Left lung (tissue), 10 donors: ENCODE measurements around the gene BCL7A. TPM values are rescaled to one million over a fixed set of nuclear protein-coding genes. Genes with fewer than 3 reads are reported as not detected.
A peak's percentile ranks its signal among the peaks of the same experiment; 100 is the strongest.

Source experiments
- ATAC-seq: fragments of 200-7000 bp; cut with Tn5 transposase; one replicate; pipeline ENCODE4 v1.9.1; 2020; ENCODE audit warnings: moderate library complexity
- DNase-seq, 4 donors: peaks; one replicate each; pipeline ENCODE4 v3.0.0-alpha.2; 2013 to 2020
- H3K27ac ChIP-seq, 2 donors: fragments of 200-600 bp; sonication (generic) in 1 of 2; one replicate each; pipeline versions ENCODE4 v1.5.0 to v1.8.0; 2020 to 2021
- H3K27me3 ChIP-seq, 2 donors: fragments of 200-600 bp; sonication (generic) in 1 of 2; one replicate each; pipeline versions ENCODE4 v1.5.0 to v1.8.0; 2020 to 2021
- H3K36me3 ChIP-seq, 2 donors: fragments of 200-600 bp; sonication (generic) in 1 of 2; one replicate each; pipeline versions ENCODE4 v1.5.0 to v1.8.0; 2020 to 2021
- H3K4me1 ChIP-seq, 2 donors: fragments of 200-600 bp; one replicate each; pipeline ENCODE4 v1.8.0; 2021
- H3K4me3 ChIP-seq, 2 donors: fragments of 200-600 bp; sonication (generic) in 1 of 2; one replicate each; pipeline versions ENCODE4 v1.5.0 to v1.8.0; 2020 to 2021; ENCODE audit warnings: mild to moderate bottlenecking in 1 of 2
- H3K9me3 ChIP-seq, 2 donors: fragments of 200-600 bp; sonication (generic) in 1 of 2; one replicate each; pipeline versions ENCODE4 v1.5.0 to v1.8.0; 2020 to 2021
- intact Hi-C, 2 donors: fragments of 100-400 bp; cut with DNase I; formaldehyde crosslinking; loops; one replicate each; pipeline versions ENCODE4 v1.11.2 to v1.14.2; 2022
- polyA plus RNA-seq, 6 donors: library from polyadenylated mRNA; unstranded; fragments of 120-200 nt; gene quantifications; one replicate each; pipeline ENCODE4 v1.2.1, GENCODE V29; 2013; ENCODE audit not compliant: insufficient read length in 6 of 6
- total RNA-seq, 2 donors: library from RNA; stranded (reverse); fragmentation: NEBNext Ultra II Directional; extraction: Animal tissue kit (Norgen Biotek cat#: 25700); gene quantifications; one replicate each; pipeline ENCODE4 v1.2.1, GENCODE V29; 2021
- TF ChIP-seq, protein P1 (sequence below), 2 donors: fragments of 200-600 bp; sonication (generic) in 1 of 2; IDR thresholded peaks; one replicate each; pipeline versions ENCODE4 v1.5.0 to v1.8.0; 2021; ENCODE audit warnings: antibody characterized with exemption in 2 of 2
- donor health status: DM: no; HTN: yes; CAD: no.
- donor health status: DM: no; HTN: no; CAD: no.

The BCL7A gene
- total and polyA plus RNA-seq, 8 donors, result 7.0 to 18.4 (median 16.8) TPM

DNA sequence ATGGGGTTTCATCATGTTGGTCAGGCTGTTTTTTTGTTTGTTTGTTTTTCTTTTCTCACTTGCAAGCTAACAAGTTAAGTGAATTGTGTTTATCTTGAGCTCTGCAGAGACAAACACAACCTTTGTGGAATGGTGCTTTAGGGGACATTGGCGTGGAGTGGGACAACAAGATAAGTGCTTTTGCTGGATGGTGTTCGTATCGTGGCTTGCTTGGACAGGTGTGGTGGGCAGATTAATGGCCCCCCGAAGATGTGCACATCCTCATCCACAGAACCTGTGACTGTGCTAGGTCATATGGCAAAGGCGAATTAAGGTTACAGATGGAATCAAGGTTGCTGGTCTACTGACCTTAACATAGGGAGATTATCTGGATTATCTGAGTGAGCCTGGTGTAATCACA lies 63.9 kb downstream of the BCL7A start:
- Histone ChIP-seq H3K36me3 (peaks cover 0 to 41% of the 10 kb centered on the region in 2 donors), H3K27ac (no peak overlapping the region), H3K9me3 (no peaks in the 10 kb centered on the region), H3K27me3 (no peaks in the 10 kb centered on the region), H3K4me1 (peaks cover 33 to 82% of the 10 kb centered on the region in 2 donors), H3K4me3 (no peak overlapping the region)
- ATAC-seq (no peak), DNase-seq (no peak)
- TF ChIP-seq, protein P1, sequence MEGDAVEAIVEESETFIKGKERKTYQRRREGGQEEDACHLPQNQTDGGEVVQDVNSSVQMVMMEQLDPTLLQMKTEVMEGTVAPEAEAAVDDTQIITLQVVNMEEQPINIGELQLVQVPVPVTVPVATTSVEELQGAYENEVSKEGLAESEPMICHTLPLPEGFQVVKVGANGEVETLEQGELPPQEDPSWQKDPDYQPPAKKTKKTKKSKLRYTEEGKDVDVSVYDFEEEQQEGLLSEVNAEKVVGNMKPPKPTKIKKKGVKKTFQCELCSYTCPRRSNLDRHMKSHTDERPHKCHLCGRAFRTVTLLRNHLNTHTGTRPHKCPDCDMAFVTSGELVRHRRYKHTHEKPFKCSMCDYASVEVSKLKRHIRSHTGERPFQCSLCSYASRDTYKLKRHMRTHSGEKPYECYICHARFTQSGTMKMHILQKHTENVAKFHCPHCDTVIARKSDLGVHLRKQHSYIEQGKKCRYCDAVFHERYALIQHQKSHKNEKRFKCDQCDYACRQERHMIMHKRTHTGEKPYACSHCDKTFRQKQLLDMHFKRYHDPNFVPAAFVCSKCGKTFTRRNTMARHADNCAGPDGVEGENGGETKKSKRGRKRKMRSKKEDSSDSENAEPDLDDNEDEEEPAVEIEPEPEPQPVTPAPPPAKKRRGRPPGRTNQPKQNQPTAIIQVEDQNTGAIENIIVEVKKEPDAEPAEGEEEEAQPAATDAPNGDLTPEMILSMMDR (IDR thresholded peaks at IDR 0.05), result no peak
- intact Hi-C loops, result no loop called here

DNA sequence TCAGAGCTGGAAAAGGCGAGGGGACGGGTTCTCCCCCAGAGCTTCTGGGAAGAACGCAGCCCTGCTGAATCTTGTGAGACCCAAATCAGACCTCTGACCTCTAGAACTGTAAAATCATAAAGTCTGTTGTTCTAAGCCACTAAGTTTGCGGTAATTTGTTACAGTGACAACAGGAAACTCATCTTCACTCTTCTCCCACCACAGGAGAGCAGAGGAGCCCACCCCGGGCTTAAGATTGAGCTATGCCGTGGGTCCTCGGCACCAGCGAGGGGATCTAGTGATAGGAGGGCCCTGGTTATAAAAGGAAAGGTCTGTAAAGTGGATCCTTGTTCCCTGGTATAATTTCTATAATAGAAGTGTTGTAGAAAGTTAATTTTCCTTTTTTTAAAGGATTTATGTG lies 64.4 kb downstream of the BCL7A start:
- no peak overlapping the region for H3K4me3 ChIP-seq
- TF ChIP-seq, protein P1 (IDR thresholded peaks at IDR 0.05), result no peak
- ATAC-seq, result no peak
- H3K9me3 ChIP-seq, result no peaks in the 10 kb centered on the region
- DNase-seq, result no peak
- intact Hi-C loops, result no loop called here
- H3K4me1 ChIP-seq, result peaks cover 28 to 82% of the 10 kb centered on the region in 2 donors
- peaks cover 0 to 41% of the 10 kb centered on the region in 2 donors for H3K36me3 ChIP-seq
- no peak overlapping the region for H3K27ac ChIP-seq
- no peaks in the 10 kb centered on the region for H3K27me3 ChIP-seq

DNA sequence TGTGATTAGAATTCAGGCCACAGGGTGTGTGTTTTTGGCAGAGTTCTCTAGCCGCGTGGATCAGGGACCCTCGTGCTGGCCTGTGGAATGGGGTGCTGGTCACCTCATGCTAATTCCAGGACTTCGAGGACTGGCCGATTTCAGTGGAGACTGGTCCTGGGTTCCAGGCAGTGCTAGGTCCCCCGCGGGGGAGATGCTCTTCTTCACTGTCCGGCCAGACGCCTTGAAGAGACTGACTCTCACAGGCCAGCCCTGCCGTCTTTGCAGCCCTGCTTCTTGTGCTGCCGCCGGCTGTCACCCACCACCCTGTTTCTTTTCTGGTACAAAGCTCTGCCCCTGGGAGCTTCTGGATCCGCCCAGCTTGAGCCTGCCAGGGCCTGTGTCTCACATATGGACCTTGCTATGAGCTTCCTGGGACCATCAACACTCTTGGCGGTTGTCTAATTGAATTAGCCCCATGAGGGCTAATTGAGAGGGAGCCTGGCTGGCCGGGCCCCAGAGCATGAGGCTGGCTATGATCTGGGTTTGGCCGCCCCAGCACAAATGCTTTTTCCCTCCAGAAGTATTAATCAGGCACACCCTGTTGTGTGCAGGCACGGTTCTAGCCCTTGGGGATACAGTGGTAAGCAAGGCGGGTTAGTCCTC lies 65.1 kb downstream of the BCL7A start:
- TF ChIP-seq, protein P1 (IDR thresholded peaks at IDR 0.05), result no peak
- intact Hi-C loops, result no loop called here
- no peak overlapping the region for H3K4me3 ChIP-seq

DNA sequence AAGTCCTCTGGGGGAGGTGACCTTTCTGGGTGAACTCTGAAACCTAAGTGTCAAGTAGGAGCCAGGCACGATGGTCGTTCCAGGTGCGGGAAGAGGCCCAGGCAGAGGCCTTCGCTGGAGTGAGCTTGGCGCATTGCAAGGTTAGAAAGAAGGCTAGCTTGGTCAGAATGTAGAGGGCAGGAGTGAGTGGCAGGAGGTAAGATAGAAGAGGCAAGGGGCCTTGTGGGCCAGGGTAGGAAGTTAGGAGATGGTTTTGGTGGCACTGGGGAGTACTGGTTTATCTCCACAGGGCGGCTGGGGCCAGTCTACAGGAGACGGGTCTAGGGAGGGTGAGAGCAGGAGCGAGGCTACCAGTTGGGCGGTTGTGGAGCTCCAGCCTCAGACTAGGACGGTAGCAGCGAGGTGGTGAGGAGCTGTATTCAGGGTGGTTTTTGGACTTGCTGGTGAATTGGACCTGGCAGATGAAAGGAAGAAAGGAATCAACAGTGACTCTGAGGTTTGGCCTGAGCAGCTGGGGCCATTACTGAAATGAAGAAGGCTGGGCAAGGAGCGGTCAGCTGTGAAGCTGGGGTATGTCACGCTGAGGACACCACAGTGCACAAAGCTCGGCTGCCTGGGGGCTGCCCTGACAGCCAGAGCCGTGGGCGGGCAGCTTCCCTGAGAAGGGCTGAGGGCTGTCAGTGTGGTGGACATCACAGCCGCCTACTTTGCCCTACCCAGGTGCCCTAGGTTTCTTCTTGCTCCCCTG lies 65.9 kb downstream of the BCL7A start:
- Histone ChIP-seq H3K36me3 (peaks cover 0 to 41% of the 10 kb centered on the region in 2 donors), H3K4me1 (peaks cover 13 to 82% of the 10 kb centered on the region in 2 donors), H3K4me3 (no peak overlapping the region), H3K27me3 (no peaks in the 10 kb centered on the region), H3K9me3 (no peaks in the 10 kb centered on the region), H3K27ac (no peak overlapping the region)
- TF ChIP-seq, protein P1 (IDR thresholded peaks at IDR 0.05), result no peak
- DNase-seq (no peak), ATAC-seq (no peak)
- intact Hi-C loops, result no loop called here

More for the DNA sequence above, 65.1 kb downstream of the BCL7A start:
- peaks cover 22 to 82% of the 10 kb centered on the region in 2 donors for H3K4me1 ChIP-seq
- ATAC-seq (no peak), DNase-seq (peak in 1 of 4 donors; percentile 47)
- no peaks in the 10 kb centered on the region for H3K9me3 ChIP-seq
- peaks cover 0 to 41% of the 10 kb centered on the region in 2 donors for H3K36me3 ChIP-seq
- H3K27ac ChIP-seq, result no peak overlapping the region
- H3K27me3 ChIP-seq, result no peaks in the 10 kb centered on the region

DNA sequence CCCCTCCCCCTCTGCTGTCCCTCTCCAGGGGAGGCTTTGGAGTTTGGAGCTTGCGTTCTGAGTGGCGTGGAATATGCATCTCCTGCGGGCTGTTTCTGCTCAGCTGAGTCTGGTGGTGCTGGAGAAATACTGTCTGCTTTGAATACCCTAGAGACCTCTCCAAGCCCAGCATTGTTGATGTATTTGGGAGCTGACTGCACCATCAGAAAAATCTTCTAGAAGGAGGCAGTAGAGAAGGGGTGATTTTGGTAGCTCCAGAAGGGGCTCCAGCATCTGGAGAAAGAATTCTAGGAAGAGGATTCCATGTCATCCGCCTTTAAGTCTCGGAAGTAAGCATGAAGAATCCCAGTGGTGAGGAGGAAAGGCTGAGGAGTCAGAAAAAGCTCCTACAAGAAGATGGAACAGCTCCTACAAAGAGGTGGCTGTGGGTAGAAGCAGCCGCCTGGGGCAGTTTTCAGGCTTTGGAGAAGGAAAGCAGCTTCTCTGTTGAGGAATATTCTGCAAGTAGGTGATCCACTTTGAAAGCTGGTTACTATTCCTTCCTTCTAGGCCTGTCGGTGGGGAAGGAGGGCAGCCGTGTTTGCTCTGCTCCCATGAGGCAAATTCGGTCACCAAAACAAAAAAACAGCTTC lies 66.6 kb downstream of the BCL7A start:
- H3K27ac ChIP-seq, result peak overlapping the region in 1 of 2 donors; percentile 41
- no peak for ATAC-seq
- TF ChIP-seq, protein P1 (IDR thresholded peaks at IDR 0.05), result no peak

More for the DNA sequence above, 66.6 kb downstream of the BCL7A start:
- Histone ChIP-seq H3K36me3 (peaks cover 0 to 41% of the 10 kb centered on the region in 2 donors), H3K9me3 (no peaks in the 10 kb centered on the region), H3K4me3 (no peak overlapping the region), H3K4me1 (peaks cover 11 to 76% of the 10 kb centered on the region in 2 donors), H3K27me3 (no peaks in the 10 kb centered on the region)
- DNase-seq, result no peak
- intact Hi-C loops, result no loop called here
